ENCODE measurements around the gene TMEM132D. TPM values are rescaled to one million over a fixed set of nuclear protein-coding genes. Genes with fewer than 3 reads are reported as not detected.

TMEM132D gene
- total and polyA plus RNA-seq, 4 donors, result 0.01 to 0.14 (median 0.08) TPM

DNA sequence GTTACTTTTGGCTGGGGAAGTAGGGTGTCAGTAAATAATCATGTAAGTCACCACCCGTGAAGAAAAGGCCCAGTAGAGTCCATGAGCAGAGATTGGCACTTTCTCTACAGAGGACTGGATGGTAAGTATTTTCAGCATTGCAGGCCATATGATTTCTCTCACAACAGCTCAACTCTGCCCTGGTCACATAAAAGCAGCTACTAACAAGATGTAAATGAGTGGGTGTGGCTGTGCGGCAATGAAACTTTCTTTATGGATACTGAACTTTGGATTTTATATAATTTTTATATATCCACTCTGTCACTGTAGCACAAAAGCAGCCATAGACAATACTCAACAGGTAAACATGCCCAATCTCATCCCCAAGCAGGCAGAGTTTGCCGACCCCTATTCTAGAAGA lies 706.9 kb downstream of the TMEM132D start (continued):
- TF ChIP-seq, protein P1, sequence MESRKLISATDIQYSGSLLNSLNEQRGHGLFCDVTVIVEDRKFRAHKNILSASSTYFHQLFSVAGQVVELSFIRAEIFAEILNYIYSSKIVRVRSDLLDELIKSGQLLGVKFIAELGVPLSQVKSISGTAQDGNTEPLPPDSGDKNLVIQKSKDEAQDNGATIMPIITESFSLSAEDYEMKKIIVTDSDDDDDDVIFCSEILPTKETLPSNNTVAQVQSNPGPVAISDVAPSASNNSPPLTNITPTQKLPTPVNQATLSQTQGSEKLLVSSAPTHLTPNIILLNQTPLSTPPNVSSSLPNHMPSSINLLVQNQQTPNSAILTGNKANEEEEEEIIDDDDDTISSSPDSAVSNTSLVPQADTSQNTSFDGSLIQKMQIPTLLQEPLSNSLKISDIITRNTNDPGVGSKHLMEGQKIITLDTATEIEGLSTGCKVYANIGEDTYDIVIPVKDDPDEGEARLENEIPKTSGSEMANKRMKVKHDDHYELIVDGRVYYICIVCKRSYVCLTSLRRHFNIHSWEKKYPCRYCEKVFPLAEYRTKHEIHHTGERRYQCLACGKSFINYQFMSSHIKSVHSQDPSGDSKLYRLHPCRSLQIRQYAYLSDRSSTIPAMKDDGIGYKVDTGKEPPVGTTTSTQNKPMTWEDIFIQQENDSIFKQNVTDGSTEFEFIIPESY (IDR thresholded peaks at IDR 0.05), result no peak
- TF ChIP-seq FOXA1 (IDR thresholded peaks at IDR 0.05) (no peak), GABPA (IDR thresholded peaks at IDR 0.05 in 1 of 2, conservative IDR thresholded peaks at IDR 0.05 in 1 of 2) (no peak), YY1 (IDR thresholded peaks at IDR 0.05) (no peak)
- TF ChIP-seq, protein P2, sequence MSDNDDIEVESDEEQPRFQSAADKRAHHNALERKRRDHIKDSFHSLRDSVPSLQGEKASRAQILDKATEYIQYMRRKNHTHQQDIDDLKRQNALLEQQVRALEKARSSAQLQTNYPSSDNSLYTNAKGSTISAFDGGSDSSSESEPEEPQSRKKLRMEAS (IDR thresholded peaks at IDR 0.05), result no peak

DNA sequence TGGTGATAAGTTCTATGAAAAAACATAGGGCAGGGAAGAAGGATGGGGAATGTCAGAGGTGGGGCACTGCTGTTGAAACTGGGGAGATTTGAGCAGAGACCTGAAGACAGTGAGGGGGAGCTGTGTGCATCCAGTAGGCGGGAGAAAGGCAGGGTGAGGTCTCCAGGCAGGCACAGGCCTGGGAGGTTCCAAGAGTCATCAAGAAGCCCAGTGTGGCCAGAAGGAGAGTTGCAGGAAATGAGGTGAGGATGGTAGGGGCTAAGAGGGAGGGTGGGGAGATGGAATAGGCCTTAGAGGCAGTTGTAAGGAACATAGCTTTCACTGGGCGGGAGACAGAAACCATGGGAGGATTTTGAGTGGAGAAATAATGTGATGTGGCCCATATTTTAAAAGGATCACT lies 708.7 kb downstream of the TMEM132D start:
- no peak for DNase-seq (ENCODE audit: low spot score)
- H3K9ac ChIP-seq (ENCODE audit: low read depth in 1 of 2, low read length in 2 of 2), result no peak overlapping the region
- H3K27ac ChIP-seq (ENCODE audit: low read depth in 1 of 2, low read length in 2 of 2), result no peak overlapping the region
- TF ChIP-seq, protein P1 (IDR thresholded peaks at IDR 0.05), result no peak
- TF ChIP-seq FOXA2 (IDR thresholded peaks at IDR 0.05), result no peak
- TF ChIP-seq SP1 (IDR thresholded peaks at IDR 0.05), result no peak
- TF ChIP-seq NR2F2 (IDR thresholded peaks at IDR 0.05), result no peak
- no peak for TF ChIP-seq RAD21 (IDR thresholded peaks at IDR 0.05)
- no peak for TF ChIP-seq GABPA (IDR thresholded peaks at IDR 0.05 in 1 of 2, conservative IDR thresholded peaks at IDR 0.05 in 1 of 2)
- TF ChIP-seq, protein P3, sequence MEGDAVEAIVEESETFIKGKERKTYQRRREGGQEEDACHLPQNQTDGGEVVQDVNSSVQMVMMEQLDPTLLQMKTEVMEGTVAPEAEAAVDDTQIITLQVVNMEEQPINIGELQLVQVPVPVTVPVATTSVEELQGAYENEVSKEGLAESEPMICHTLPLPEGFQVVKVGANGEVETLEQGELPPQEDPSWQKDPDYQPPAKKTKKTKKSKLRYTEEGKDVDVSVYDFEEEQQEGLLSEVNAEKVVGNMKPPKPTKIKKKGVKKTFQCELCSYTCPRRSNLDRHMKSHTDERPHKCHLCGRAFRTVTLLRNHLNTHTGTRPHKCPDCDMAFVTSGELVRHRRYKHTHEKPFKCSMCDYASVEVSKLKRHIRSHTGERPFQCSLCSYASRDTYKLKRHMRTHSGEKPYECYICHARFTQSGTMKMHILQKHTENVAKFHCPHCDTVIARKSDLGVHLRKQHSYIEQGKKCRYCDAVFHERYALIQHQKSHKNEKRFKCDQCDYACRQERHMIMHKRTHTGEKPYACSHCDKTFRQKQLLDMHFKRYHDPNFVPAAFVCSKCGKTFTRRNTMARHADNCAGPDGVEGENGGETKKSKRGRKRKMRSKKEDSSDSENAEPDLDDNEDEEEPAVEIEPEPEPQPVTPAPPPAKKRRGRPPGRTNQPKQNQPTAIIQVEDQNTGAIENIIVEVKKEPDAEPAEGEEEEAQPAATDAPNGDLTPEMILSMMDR (IDR thresholded peaks at IDR 0.05; ENCODE audit: low read depth, low read length, missing input control), result no peak
- TF ChIP-seq TAF1 (conservative IDR thresholded peaks at IDR 0.05), result no peak
- no peak for TF ChIP-seq HNF4G (IDR thresholded peaks at IDR 0.05)
- TF ChIP-seq EGR1 (IDR thresholded peaks at IDR 0.05; ENCODE audit: low read depth in 2 of 2), result no peak
- no peak for TF ChIP-seq FOXA1 (IDR thresholded peaks at IDR 0.05)
- TF ChIP-seq, protein P4, sequence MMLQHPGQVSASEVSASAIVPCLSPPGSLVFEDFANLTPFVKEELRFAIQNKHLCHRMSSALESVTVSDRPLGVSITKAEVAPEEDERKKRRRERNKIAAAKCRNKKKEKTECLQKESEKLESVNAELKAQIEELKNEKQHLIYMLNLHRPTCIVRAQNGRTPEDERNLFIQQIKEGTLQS (IDR thresholded peaks at IDR 0.05), result no peak
- TF ChIP-seq, protein P2 (IDR thresholded peaks at IDR 0.05), result no peak
- TF ChIP-seq, protein P5, sequence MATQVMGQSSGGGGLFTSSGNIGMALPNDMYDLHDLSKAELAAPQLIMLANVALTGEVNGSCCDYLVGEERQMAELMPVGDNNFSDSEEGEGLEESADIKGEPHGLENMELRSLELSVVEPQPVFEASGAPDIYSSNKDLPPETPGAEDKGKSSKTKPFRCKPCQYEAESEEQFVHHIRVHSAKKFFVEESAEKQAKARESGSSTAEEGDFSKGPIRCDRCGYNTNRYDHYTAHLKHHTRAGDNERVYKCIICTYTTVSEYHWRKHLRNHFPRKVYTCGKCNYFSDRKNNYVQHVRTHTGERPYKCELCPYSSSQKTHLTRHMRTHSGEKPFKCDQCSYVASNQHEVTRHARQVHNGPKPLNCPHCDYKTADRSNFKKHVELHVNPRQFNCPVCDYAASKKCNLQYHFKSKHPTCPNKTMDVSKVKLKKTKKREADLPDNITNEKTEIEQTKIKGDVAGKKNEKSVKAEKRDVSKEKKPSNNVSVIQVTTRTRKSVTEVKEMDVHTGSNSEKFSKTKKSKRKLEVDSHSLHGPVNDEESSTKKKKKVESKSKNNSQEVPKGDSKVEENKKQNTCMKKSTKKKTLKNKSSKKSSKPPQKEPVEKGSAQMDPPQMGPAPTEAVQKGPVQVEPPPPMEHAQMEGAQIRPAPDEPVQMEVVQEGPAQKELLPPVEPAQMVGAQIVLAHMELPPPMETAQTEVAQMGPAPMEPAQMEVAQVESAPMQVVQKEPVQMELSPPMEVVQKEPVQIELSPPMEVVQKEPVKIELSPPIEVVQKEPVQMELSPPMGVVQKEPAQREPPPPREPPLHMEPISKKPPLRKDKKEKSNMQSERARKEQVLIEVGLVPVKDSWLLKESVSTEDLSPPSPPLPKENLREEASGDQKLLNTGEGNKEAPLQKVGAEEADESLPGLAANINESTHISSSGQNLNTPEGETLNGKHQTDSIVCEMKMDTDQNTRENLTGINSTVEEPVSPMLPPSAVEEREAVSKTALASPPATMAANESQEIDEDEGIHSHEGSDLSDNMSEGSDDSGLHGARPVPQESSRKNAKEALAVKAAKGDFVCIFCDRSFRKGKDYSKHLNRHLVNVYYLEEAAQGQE (IDR thresholded peaks at IDR 0.05), result no peak
- no peak for TF ChIP-seq YY1 (IDR thresholded peaks at IDR 0.05)
- TF ChIP-seq HNF4A (conservative IDR thresholded peaks at IDR 0.05), result no peak
- no peak for TF ChIP-seq RXRA (IDR thresholded peaks at IDR 0.05)
- no peak for TF ChIP-seq JUND (IDR thresholded peaks at IDR 0.05)
- H3K27me3 ChIP-seq (ENCODE audit: control insufficient read depth in 4 of 4, insufficient read depth in 4 of 4, low read length in 3 of 4), result no peaks in the 10 kb centered on the region
- H3K36me3 ChIP-seq (ENCODE audit: control insufficient read depth in 4 of 4, insufficient read depth in 3 of 4, low read depth in 1 of 4, low read length in 3 of 4), result no peaks in the 10 kb centered on the region
- WGBS, result 92% methylated on average over 2 of the region's 2 CpGs
- H3K9me3 ChIP-seq (ENCODE audit: control insufficient read depth in 4 of 4, low read length in 3 of 4), result peaks cover 0 to 7% (median 5%) of the 10 kb centered on the region in 4 donors
- H3K4me1 ChIP-seq (ENCODE audit: control insufficient read depth in 4 of 4, insufficient read depth in 4 of 4, low read length in 3 of 4), result no peaks in the 10 kb centered on the region
- H3K4me3 ChIP-seq (ENCODE audit: low read depth in 1 of 3, low read length in 3 of 3), result no peak overlapping the region

All from liver (tissue), 9 donors.